K562 (cell line): ENCODE data around the gene NPEPL1. TPM values are rescaled to one million over a fixed set of nuclear protein-coding genes. Genes with fewer than 3 reads are reported as not detected.

Experiments used
- ATAC-seq: fragments of 200-7000 bp; cut with Tn5 transposase; 3 replicates; pipeline ENCODE4 v1.9.1; 2020; ENCODE audit warnings: moderate library complexity
- BruUV-seq: library from RNA; stranded (reverse); fragments of 400-500 nt; replicated peaks from 2 replicates; lab custom pipeline; 2021; lab: Mats Ljungman, UMichigan
- CTCF ChIA-PET: fragments of 300-600 bp; formaldehyde crosslinking; extraction: SDS; loops from one replicate; lab custom pipeline; 2021; ENCODE audit warnings: low intra/inter-chr PET ratio; lab: Yijun Ruan, JAX
- POLR2A ChIA-PET: fragments of 300-600, 350-650 bp; sonication (Branson Sonifier 250); formaldehyde crosslinking; extraction: SDS; loops from one replicate; lab custom pipeline; 2021; ENCODE audit warnings: antibody characterized with exemption, inconsistent platforms; lab: Yijun Ruan, JAX
- DNase-seq, 4 experiments: peaks; one replicate each; pipeline versions ENCODE4 v3.0.0 to v3.0.0-alpha.2; 2011 to 2018; ENCODE audit warnings: low spot score in 3 of 4, mixed read lengths in 3 of 4; ENCODE audit errors: extremely low read depth in 1 of 4
- FAIRE-seq: peaks from 2 replicates; lab custom pipeline; 2011; peaks lifted over from hg19 to GRCh38; lab: Jason Lieb, UNC
- H2AFZ ChIP-seq: 2 replicates; pipeline ENCODE4 v1.6.0; 2011; ENCODE audit warnings: low read depth, low read length, control low read depth, inconsistent platforms
- H3K27ac ChIP-seq: fragments of 200-600 bp; 3 replicates; pipeline ENCODE4 v1.8.0; 2011; ENCODE audit warnings: low read depth, mild to moderate bottlenecking, control low read depth, inconsistent platforms, low read length, moderate library complexity, mixed read lengths; ENCODE audit errors: extremely low read depth
- H3K27me3 ChIP-seq, 2 experiments: fragments of 300-600 bp in 1 of 2; 2 replicates in 1 of 2; 3 replicates in 1 of 2; pipeline versions ENCODE4 v1.6.0 to v1.8.0; 2011; ENCODE audit warnings: inconsistent platforms in 2 of 2, low read length in 2 of 2, mild to moderate bottlenecking in 1 of 2, mixed read lengths in 1 of 2, moderate library complexity in 1 of 2; ENCODE audit not compliant: control insufficient read depth in 2 of 2, insufficient read depth in 2 of 2
- H3K36me3 ChIP-seq: fragments of 300-600 bp; 3 replicates; pipeline ENCODE4 v1.8.0; 2011; ENCODE audit warnings: mild to moderate bottlenecking, low read length, inconsistent platforms; ENCODE audit not compliant: control insufficient read depth, insufficient read depth
- H3K4me1 ChIP-seq, 2 experiments: fragments of 200-600 bp in 1 of 2; replicated peaks in 1 of 2; 2 replicates in 1 of 2; 3 replicates in 1 of 2; pipeline versions ENCODE4 v1.5.1 to v1.8.0; 2011; ENCODE audit warnings: inconsistent platforms in 2 of 2, low read length in 2 of 2, mild to moderate bottlenecking in 1 of 2, mixed read lengths in 1 of 2, moderate library complexity in 1 of 2; ENCODE audit not compliant: control insufficient read depth in 2 of 2, insufficient read depth in 2 of 2
- H3K4me2 ChIP-seq: 2 replicates; pipeline ENCODE4 v1.6.1; 2011; ENCODE audit warnings: low read length, control low read depth, inconsistent platforms, mixed read lengths; ENCODE audit not compliant: insufficient read depth
- H3K4me3 ChIP-seq: fragments of 200-600 bp; sonication (generic), shearing (Covaris generic); 2 replicates; pipeline ENCODE4 v1.5.1; 2016; ENCODE audit warnings: control low read depth, inconsistent platforms
- H3K79me2 ChIP-seq: fragments of 200-600 bp; 3 replicates; pipeline ENCODE4 v1.8.0; 2011; ENCODE audit warnings: low read length, inconsistent platforms; ENCODE audit not compliant: control insufficient read depth, insufficient read depth
- H3K9ac ChIP-seq, 2 experiments: 2 replicates each; pipeline versions ENCODE4 v1.6.0 to v1.6.1; 2011; ENCODE audit warnings: low read depth in 2 of 2, low read length in 2 of 2, control low read depth in 1 of 2, inconsistent platforms in 1 of 2, mild to moderate bottlenecking in 1 of 2, mixed read lengths in 1 of 2; ENCODE audit not compliant: insufficient read depth in 1 of 2
- H3K9me1 ChIP-seq: one replicate; pipeline ENCODE4 v1.6.0; 2011; ENCODE audit warnings: inconsistent platforms, mild to moderate bottlenecking, low read length, moderate library complexity; ENCODE audit not compliant: control insufficient read depth, insufficient read depth
- H3K9me3 ChIP-seq: replicated peaks from 2 replicates; pipeline ENCODE4 v1.5.1; 2011; ENCODE audit warnings: low read depth, low read length, inconsistent platforms; ENCODE audit not compliant: control insufficient read depth, insufficient read depth
- H4K20me1 ChIP-seq: replicated peaks from 2 replicates; pipeline ENCODE4 v1.6.1; 2011; ENCODE audit warnings: low read length, inconsistent platforms, mixed read lengths; ENCODE audit not compliant: control insufficient read depth, insufficient read depth
- BCLAF1 ChIP-seq, 2 experiments: fragments of 450-650 bp in 1 of 2; IDR thresholded peaks; 2 replicates each; pipeline ENCODE4 v1.6.1; 2011 to 2017; ENCODE audit warnings: low read depth in 2 of 2, antibody characterized with exemption in 1 of 2, borderline replicate concordance in 1 of 2, low read length in 1 of 2, mild to moderate bottlenecking in 1 of 2, mixed read lengths in 1 of 2; ENCODE audit not compliant: control insufficient read depth in 1 of 2
- KDM1A ChIP-seq, 2 experiments: fragments of 450-650 bp; IDR thresholded peaks; 2 replicates each; pipeline ENCODE4 v1.6.1; 2016; ENCODE audit warnings: mild to moderate bottlenecking in 2 of 2
- MEF2A ChIP-seq: IDR thresholded peaks from 2 replicates; pipeline ENCODE4 v1.6.1; 2011; ENCODE audit warnings: low read depth, mild to moderate bottlenecking, low read length, moderate library complexity; ENCODE audit not compliant: control insufficient read depth
- MITF ChIP-seq: IDR thresholded peaks from 2 replicates; pipeline ENCODE4 v1.6.1; 2014; ENCODE audit warnings: antibody characterized with exemption
- NONO ChIP-seq, 2 experiments: fragments of 200-400 bp in 1 of 2; fragments of 450-650 bp in 1 of 2; formaldehyde crosslinking in 1 of 2; IDR thresholded peaks; 2 replicates each; pipeline ENCODE4 v1.6.1; 2017; ENCODE audit warnings: low read depth in 2 of 2, mild to moderate bottlenecking in 2 of 2, moderate library complexity in 2 of 2, low read length in 1 of 2
- POLR2AphosphoS2 ChIP-seq: IDR thresholded peaks from 2 replicates; pipeline ENCODE4 v1.6.1; 2012; ENCODE audit warnings: low read length, improper control_type of control experiment
- POLR2G ChIP-seq: fragments of 200-400 bp; formaldehyde crosslinking; IDR thresholded peaks from 2 replicates; pipeline ENCODE4 v1.6.1; 2017; ENCODE audit warnings: low read depth, mild to moderate bottlenecking, antibody characterized with exemption, low read length, moderate library complexity
- POU5F1 ChIP-seq: fragments of 150-350 bp; IDR thresholded peaks from 2 replicates; pipeline ENCODE4 v1.6.1; 2014; ENCODE audit warnings: borderline replicate concordance, low read length, low read depth, mild to moderate bottlenecking; ENCODE audit not compliant: partially characterized antibody
- SNIP1 ChIP-seq: fragments of 450-650 bp; IDR thresholded peaks from 2 replicates; pipeline ENCODE4 v1.7.1; 2017; ENCODE audit warnings: low read depth, mild to moderate bottlenecking
- SRF ChIP-seq, 2 experiments: fragments of 250-450, 450-650 bp in 1 of 2; sonication (Bioruptor Pico) in 1 of 2; sonication (generic) in 1 of 2; formaldehyde crosslinking; IDR thresholded peaks; 2 replicates each; pipeline versions ENCODE4 v1.5.0 to v1.5.1; 2020 to 2022; ENCODE audit warnings: mild to moderate bottlenecking in 1 of 2, missing genetic modification reagents in 1 of 2
- STAG1 ChIP-seq: sonication (generic); formaldehyde crosslinking; IDR thresholded peaks from 2 replicates; pipeline ENCODE4 v1.5.0; 2020; ENCODE audit warnings: missing genetic modification reagents, borderline replicate concordance
- TAF1 ChIP-seq: IDR thresholded peaks from 2 replicates; pipeline ENCODE4 v1.6.1; 2011; ENCODE audit warnings: mild to moderate bottlenecking, low read length, moderate library complexity; ENCODE audit not compliant: insufficient read depth, control insufficient read depth, severe bottlenecking; ENCODE audit errors: extremely low read depth
- ZBTB26 ChIP-seq: fragments of 450-650 bp; formaldehyde crosslinking; IDR thresholded peaks from 2 replicates; pipeline ENCODE4 v1.4.0; 2022; ENCODE audit warnings: missing genetic modification characterization
- ZNF224 ChIP-seq: sonication (generic); formaldehyde crosslinking; IDR thresholded peaks from 2 replicates; pipeline ENCODE4 v1.8.0; 2022; ENCODE audit warnings: mild to moderate bottlenecking, missing genetic modification reagents
- ZNF347 ChIP-seq: fragments of 450-650 bp; formaldehyde crosslinking; IDR thresholded peaks from 2 replicates; pipeline ENCODE4 v1.4.0; 2020; ENCODE audit warnings: low read depth, mild to moderate bottlenecking, moderate library complexity
- WGBS: fragments of 100-300 bp; shearing (Covaris generic); methylation state at CpG from one replicate; pipeline ENCODE4 v1.1.6; 2016; ENCODE audit warnings: low coverage, mixed read lengths; ENCODE audit not compliant: insufficient coverage; ENCODE audit errors: missing lambda C conversion rate; 5-methylcytosine and 5-hydroxymethylcytosine counted together
- in situ Hi-C: fragments of 300-500 bp; cut with MboI; formaldehyde crosslinking; loops from 4 replicates; pipeline ENCODE4 v1.15.0; 2018; ENCODE audit warnings: inconsistent platforms, mixed read lengths
- intact Hi-C: fragments of 100-400 bp; cut with micrococcal nuclease; formaldehyde crosslinking; loops from 2 replicates; pipeline ENCODE4 v1.14.2; 2022
- polyA plus RNA-seq, 8 experiments: library from polyadenylated mRNA; depleted of rRNA in 4 of 8; stranded (reverse) in 5 of 8; unstranded in 3 of 8; fragments of >200 nt; fragmentation: Nextera tagmentation in 2 of 8; fragmentation: Illumina TruSeq in 1 of 8; extraction: Ambion mirVana in 2 of 8; extraction: Trizol in 1 of 8; gene quantifications; 2 replicates each; pipeline versions ENCODE4 v1.2.1 to v1.2.3, GENCODE V29; 2011 to 2014; ENCODE audit warnings: inconsistent platforms in 1 of 8, missing spikeins in 1 of 8
- total RNA-seq, 7 experiments: library from RNA; depleted of rRNA in 6 of 7; stranded (reverse); fragments of >200 nt in 6 of 7; fragmentation: Illumina TruSeq in 2 of 7; extraction: Trizol in 2 of 7; gene quantifications; 2 replicates each; pipeline versions ENCODE4 v1.2.1 to v1.2.3, GENCODE V29; 2011 to 2021; ENCODE audit warnings: low replicate concordance in 1 of 7

NPEPL1 gene
- total and polyA plus RNA-seq, 9 of the 15 experiments (the other 6 are each of a cell fraction or from before 2014, with no cell fraction given) = 0.04 to 5.6 (median 0.94) TPM

GRCh38 chr20:58749979-58750378 lies 57.4 kb downstream of the NPEPL1 start:
- TF ChIP-seq BCLAF1 (IDR thresholded peaks at IDR 0.05; ENCODE audit: borderline replicate concordance in 1 of 2, control insufficient read depth in 1 of 2, low read depth in 2 of 2, low read length in 1 of 2) = no peak
- no peak for TF ChIP-seq POLR2G
- TF ChIP-seq NONO (IDR thresholded peaks at IDR 0.05; ENCODE audit: low read depth in 2 of 2, low read length in 1 of 2) = no peak
- TF ChIP-seq MEF2A = no peak
- no peak for TF ChIP-seq SRF (CRISPR knock-in tag; IDR thresholded peaks at IDR 0.05)
- TF ChIP-seq ZNF347 (CRISPR knock-in tag) = no peak
- no peak for TF ChIP-seq POU5F1
- TF ChIP-seq STAG1 = no peak
- TF ChIP-seq KDM1A (IDR thresholded peaks at IDR 0.05) = no peak
- no peak for TF ChIP-seq ZNF224 (CRISPR knock-in tag)
- TF ChIP-seq POLR2AphosphoS2 = no peak
- TF ChIP-seq SNIP1 = no peak
- TF ChIP-seq TAF1 = no peak
- TF ChIP-seq ZBTB26 (CRISPR knock-in tag) = no peak
- no peak for TF ChIP-seq MITF
- ChIA-PET CTCF (no interaction called here), POLR2A (interaction anchor here (0.8 kb wide), 1 partner anchor 271 kb away, joined by 3 read pairs; no protein-coding TSS in a partner anchor)
- DNase-seq (no peak), FAIRE-seq (no peak), ATAC-seq (no peak)
- H3K4me3 ChIP-seq = no peak overlapping the region
- H3K79me2 ChIP-seq = no peaks in the 10 kb centered on the region
- H4K20me1 ChIP-seq = peaks cover 7% of the 10 kb centered on the region; the same call in 1 of the 2 replicates
- no TSS peak for BruUV-seq
- H3K4me1 ChIP-seq = no peaks in the 10 kb centered on the region
- H2AFZ ChIP-seq = no peak overlapping the region
- no peaks in the 10 kb centered on the region for H3K9me3 ChIP-seq
- H3K9ac ChIP-seq = no peak overlapping the region
- no peak overlapping the region for H3K27ac ChIP-seq
- peaks cover 29 to 57% of the 10 kb centered on the region in 2 experiments; a peak in 4 of 5 replicates for H3K27me3 ChIP-seq
- no peaks in the 10 kb centered on the region for H3K36me3 ChIP-seq
- no peak overlapping the region for H3K4me2 ChIP-seq
- intact Hi-C loops = no loop called here
- 1% methylated on average over 5 of the region's 5 CpGs for WGBS
- H3K9me1 ChIP-seq = no peaks in the 10 kb centered on the region
- in situ Hi-C loops = no loop called here
